Nephron progenitor cell (in vitro differentiated cells): Measurements from ENCODE around the gene SLC9A1.

Source experiments
- DNase-seq: peaks from one replicate; pipeline ENCODE4 v3.0.0; 2021
- H3K27ac Mint-ChIP-seq: 2 replicates; pipeline ENCODE4 v1.8.0; 2021; ENCODE audit warnings: mild to moderate bottlenecking, moderate library complexity, mixed read lengths
- H3K27me3 Mint-ChIP-seq: 2 replicates; pipeline ENCODE4 v1.8.0; 2021; ENCODE audit warnings: mild to moderate bottlenecking, low read depth, mixed read lengths; ENCODE audit not compliant: poor library complexity
- H3K36me3 Mint-ChIP-seq: 2 replicates; pipeline ENCODE4 v1.8.0; 2021; ENCODE audit warnings: low read depth, mixed read lengths
- H3K4me1 Mint-ChIP-seq: 2 replicates; pipeline ENCODE4 v1.8.0; 2021; ENCODE audit warnings: mixed read lengths
- H3K4me3 Mint-ChIP-seq: 2 replicates; pipeline ENCODE4 v1.8.0; 2021; ENCODE audit warnings: mild to moderate bottlenecking, moderate library complexity, mixed read lengths
- H3K9me3 Mint-ChIP-seq: 2 replicates; pipeline ENCODE4 v1.8.0; 2021; ENCODE audit warnings: mild to moderate bottlenecking, moderate library complexity, mixed read lengths
- TF ChIP-seq, protein P1 (sequence below): fragments of 200-600 bp; sonication (generic); IDR thresholded peaks from 2 replicates; pipeline ENCODE4 v1.5.0; 2021; ENCODE audit warnings: antibody characterized with exemption

SLC9A1 gene

GRCh38 chr1:27086026-27086425 is 68.9 kb downstream of the SLC9A1 start:
- H3K9me3 Mint-ChIP-seq, result peaks cover 25% of the 10 kb centered on the region
- TF ChIP-seq, protein P1, sequence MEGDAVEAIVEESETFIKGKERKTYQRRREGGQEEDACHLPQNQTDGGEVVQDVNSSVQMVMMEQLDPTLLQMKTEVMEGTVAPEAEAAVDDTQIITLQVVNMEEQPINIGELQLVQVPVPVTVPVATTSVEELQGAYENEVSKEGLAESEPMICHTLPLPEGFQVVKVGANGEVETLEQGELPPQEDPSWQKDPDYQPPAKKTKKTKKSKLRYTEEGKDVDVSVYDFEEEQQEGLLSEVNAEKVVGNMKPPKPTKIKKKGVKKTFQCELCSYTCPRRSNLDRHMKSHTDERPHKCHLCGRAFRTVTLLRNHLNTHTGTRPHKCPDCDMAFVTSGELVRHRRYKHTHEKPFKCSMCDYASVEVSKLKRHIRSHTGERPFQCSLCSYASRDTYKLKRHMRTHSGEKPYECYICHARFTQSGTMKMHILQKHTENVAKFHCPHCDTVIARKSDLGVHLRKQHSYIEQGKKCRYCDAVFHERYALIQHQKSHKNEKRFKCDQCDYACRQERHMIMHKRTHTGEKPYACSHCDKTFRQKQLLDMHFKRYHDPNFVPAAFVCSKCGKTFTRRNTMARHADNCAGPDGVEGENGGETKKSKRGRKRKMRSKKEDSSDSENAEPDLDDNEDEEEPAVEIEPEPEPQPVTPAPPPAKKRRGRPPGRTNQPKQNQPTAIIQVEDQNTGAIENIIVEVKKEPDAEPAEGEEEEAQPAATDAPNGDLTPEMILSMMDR, result no peak
- no peak for DNase-seq
- no peaks in the 10 kb centered on the region for H3K4me1 Mint-ChIP-seq
- no peak overlapping the region for H3K4me3 Mint-ChIP-seq
- H3K36me3 Mint-ChIP-seq, result no peaks in the 10 kb centered on the region
- peaks cover 10% of the 10 kb centered on the region for H3K27me3 Mint-ChIP-seq
- H3K27ac Mint-ChIP-seq, result no peak overlapping the region

DNA sequence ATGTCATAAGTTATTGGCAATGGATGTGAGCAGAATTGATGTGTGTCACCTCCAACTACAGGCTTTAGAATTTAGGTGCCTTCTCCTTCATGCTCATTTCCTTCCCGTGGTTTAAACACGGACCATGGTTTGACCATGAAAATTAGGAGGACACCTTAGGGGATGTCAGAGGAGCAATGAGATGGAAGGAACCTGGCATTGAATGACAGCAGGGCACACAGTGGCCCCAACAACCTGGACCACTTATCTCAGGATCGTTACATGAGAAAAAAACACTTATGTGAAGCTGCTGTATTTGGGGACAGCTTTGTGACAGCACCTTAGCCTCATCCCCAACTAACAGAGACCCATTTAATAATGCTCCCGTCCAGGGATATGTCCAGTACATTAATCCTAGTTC is 70.8 kb downstream of the SLC9A1 start:
- TF ChIP-seq, protein P1, result no peak
- no peak overlapping the region for H3K27ac Mint-ChIP-seq
- H3K4me3 Mint-ChIP-seq, result no peak overlapping the region
- no peak for DNase-seq
- H3K36me3 Mint-ChIP-seq, result no peaks in the 10 kb centered on the region
- no peaks in the 10 kb centered on the region for H3K4me1 Mint-ChIP-seq
- peaks cover 10% of the 10 kb centered on the region for H3K27me3 Mint-ChIP-seq
- peaks cover 28% of the 10 kb centered on the region for H3K9me3 Mint-ChIP-seq

DNA sequence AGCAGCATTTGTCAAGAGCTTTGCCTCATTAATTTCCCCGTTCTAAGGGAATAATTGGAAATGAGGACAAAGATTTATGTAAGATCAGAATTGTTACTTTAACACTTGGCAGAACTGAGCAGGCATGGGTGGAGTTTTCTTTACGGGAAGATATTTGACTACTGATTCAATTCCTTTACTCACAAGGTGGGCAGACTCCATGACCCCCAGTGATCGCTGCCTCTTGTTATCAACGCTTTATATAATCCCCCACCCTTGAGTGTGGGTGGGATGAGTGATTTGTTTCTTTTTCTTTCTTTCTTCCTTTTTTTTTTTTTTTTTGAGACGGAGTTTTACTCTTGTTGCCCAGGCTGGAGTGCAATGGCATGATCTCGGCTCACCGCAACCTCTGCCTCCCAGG is 77.0 kb downstream of the SLC9A1 start:
- Mint-ChIP-seq H3K27me3 (peaks cover 3% of the 10 kb centered on the region), H3K27ac (no peak overlapping the region), H3K4me1 (no peaks in the 10 kb centered on the region), H3K9me3 (peaks cover 3% of the 10 kb centered on the region), H3K4me3 (no peak overlapping the region), H3K36me3 (no peaks in the 10 kb centered on the region)
- no peak for DNase-seq
- TF ChIP-seq, protein P1, result no peak

DNA sequence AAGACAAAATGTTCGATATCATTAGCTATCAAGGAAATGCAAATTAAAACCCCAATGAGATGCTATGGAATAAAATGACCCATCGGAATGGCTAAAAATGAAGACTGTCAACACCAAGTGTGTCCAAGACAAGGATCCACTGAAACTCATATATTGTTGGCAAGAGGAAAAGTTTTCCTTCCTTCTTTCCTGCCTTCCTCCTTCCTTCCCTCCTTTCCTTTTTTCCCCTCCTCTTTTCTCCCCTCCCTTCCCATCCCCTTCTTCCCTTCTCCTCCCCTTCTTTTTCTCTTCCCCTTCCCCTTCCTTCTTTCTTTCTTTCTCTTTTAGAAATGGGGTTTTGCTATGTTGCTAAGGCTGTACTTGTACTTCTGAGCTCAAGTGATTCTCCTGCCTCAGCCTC is 78.1 kb downstream of the SLC9A1 start:
- Mint-ChIP-seq H3K9me3 (peaks cover 3% of the 10 kb centered on the region), H3K27me3 (peaks cover 3% of the 10 kb centered on the region), H3K4me3 (no peak overlapping the region), H3K36me3 (no peaks in the 10 kb centered on the region), H3K27ac (no peak overlapping the region), H3K4me1 (no peaks in the 10 kb centered on the region)
- TF ChIP-seq, protein P1, result no peak
- no peak for DNase-seq

DNA sequence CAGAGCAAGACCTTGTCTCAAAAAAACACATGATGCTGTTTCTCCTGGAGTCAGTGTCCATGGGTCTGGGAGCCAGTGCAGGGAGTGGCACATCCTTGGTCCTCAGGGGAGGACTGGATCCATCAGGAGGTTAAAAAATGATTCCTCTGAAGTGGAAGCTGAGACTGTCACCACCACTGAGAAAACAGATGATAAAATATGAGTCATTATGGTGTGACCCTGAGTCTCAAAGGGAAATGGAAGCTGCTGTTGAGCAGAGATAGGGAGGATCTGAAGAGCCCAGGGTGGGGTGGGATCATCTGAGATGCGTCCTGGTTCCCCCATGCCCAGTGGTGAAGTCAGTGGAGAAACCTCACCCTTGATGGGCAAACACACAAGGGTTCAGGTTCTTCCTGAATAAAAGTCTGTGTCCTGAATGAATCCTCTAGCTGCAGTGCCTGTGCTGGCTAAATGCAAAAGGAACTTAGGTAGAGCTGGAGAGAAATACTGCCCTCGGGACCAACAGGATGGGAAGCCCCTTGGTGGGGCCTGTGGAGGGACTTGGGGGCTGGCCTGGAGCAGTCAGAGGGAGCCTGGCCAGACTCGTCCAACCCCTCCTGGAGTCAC is 80.6 kb downstream of the SLC9A1 start:
- TF ChIP-seq, protein P1, result no peak
- Mint-ChIP-seq H3K4me1 (peaks cover 14% of the 10 kb centered on the region), H3K4me3 (no peak overlapping the region), H3K36me3 (no peaks in the 10 kb centered on the region), H3K27me3 (peaks cover 7% of the 10 kb centered on the region), H3K9me3 (no peaks in the 10 kb centered on the region), H3K27ac (no peak overlapping the region)
- no peak for DNase-seq

GRCh38 chr1:27071049-27071416 is 83.9 kb downstream of the SLC9A1 start:
- peaks cover 3% of the 10 kb centered on the region for H3K27me3 Mint-ChIP-seq
- H3K9me3 Mint-ChIP-seq, result no peaks in the 10 kb centered on the region
- TF ChIP-seq, protein P1, result no peak
- peaks cover 14% of the 10 kb centered on the region for H3K4me1 Mint-ChIP-seq
- H3K4me3 Mint-ChIP-seq, result no peak overlapping the region
- no peaks in the 10 kb centered on the region for H3K36me3 Mint-ChIP-seq
- peak; percentile 52 for DNase-seq
- peak overlapping the region; percentile 76 for H3K27ac Mint-ChIP-seq
